ENCODE measurements around the gene SORCS2.

SORCS2 gene

DNA sequence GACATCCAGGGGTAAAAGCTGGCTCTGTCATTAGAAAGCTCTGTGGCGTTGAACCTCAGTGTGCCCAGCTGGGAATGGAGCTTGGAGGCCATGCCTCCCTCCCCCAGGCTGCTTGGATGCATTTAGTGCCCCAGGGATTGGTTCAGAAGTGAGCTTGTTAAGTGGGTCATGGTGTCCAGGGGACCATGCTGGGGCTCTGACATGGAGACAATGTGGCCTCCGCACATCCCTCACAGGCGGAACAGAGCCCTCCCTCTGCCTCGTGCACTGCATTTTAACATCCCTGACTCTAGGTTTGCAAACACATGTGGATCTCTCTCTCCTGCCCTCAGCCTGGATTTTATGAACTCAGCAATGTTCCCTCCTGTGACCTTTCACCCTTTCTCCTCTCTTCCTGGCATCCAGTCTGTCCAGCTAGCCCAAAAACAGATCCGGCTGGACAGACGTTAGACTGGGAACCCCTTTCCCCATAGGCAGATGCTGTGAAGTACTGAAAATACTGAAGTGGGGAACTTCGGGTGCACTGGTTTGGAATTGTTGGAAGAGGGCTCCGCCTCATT is 81.5 kb downstream of the SORCS2 start:
- DNase-seq: no peak

- DNase-seq: no peak
Measured at GRCh38 chr4:7275067-7275466, 82.7 kb downstream of the SORCS2 start.

- no peak for DNase-seq
Measured at GRCh38 chr4:7275490-7276154, 83.3 kb downstream of the SORCS2 start.

DNA sequence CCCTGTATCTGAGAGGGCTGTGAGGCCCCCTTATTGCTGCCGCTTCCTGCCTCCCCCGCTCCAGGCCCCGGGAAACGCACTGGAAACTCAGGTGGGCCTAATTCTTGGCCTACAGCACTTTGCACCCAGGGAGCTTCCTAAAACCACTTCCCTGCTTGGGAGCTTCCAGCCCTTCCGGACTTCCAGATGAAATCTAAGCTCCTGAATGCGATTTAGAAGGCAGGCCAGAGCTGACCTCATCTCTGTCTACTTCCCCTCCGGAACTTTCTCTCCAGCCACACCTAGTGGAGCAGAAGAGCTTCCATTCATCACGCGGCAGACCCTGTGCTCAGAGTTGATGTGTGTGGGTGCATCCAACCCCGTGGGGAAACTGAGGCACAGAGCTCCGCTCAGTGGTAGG is 84.2 kb downstream of the SORCS2 start:
- DNase-seq: no peak

DNA sequence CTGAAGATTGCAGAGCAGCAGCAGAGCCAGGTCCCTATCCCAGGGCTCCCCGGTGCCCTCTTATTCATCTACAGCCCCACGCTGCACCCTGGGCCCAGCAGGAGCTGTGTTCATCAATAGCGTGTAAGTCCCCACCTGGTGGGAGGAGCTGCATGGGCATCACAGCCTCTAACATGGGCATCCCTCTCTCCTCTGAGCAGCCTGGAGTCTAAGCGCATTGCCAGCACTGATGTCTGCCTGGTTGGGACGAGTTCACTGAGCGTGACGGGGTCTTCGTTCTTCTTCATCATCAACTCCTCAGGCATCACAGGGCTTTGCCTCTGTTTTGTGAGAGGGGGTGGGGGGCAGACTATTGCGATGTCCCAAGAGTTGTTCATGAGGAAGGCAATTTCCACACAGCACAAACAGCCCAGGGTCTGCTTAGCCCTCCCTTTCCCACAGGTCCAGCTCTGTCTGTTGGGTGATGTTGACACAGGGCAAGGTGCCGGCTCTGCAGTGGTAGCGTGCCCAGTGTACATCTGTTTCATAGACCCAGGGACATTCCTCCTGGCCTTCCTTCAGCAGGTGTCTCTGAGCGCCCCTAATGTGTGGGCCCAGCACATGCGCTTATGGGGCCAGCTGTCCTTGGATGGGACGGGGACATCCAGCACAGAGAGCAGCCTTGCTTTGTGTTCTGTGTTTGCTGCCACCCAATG is 85.9 kb downstream of the SORCS2 start:
- DNase-seq: no peak

DNA sequence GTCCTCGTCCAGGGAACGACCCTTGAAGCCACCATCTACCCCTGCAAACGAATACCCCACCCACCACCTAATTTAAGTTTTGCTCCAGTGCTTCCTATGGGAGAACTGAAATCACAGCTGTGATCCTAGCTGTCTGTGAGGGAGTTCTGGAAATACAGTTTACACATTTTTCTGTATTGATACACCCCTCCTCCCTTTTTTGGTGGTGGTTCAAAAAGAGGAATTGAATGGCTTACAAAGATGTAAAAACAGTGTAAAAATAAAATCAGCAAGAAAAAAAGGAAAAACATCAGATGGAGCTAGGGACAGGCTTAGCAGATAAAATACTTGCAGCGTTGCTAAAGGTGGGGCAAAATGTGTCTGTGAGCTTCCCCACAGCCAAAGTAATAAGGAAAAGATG is 86.6 kb downstream of the SORCS2 start:
- DNase-seq: no peak

DNA sequence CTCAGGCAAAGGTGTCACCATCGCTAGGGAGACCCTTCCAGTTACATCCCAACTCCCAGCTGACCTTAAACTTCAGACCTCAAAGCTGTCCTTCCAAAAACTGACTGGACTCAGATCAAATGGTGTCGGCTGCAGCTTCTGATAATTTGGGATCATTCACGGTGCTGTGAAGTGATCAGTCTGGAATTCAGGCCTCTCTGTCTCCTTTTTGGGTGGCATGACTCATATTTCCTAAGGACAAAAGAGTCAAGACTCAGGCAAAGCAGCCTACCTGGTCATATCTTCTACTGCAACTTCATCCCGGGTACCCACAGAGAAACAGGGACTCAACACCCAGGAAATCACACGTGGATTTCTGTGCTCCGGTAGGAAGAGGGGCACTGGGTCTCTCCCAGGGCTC is 87.6 kb downstream of the SORCS2 start:
- no peak for DNase-seq

DNA sequence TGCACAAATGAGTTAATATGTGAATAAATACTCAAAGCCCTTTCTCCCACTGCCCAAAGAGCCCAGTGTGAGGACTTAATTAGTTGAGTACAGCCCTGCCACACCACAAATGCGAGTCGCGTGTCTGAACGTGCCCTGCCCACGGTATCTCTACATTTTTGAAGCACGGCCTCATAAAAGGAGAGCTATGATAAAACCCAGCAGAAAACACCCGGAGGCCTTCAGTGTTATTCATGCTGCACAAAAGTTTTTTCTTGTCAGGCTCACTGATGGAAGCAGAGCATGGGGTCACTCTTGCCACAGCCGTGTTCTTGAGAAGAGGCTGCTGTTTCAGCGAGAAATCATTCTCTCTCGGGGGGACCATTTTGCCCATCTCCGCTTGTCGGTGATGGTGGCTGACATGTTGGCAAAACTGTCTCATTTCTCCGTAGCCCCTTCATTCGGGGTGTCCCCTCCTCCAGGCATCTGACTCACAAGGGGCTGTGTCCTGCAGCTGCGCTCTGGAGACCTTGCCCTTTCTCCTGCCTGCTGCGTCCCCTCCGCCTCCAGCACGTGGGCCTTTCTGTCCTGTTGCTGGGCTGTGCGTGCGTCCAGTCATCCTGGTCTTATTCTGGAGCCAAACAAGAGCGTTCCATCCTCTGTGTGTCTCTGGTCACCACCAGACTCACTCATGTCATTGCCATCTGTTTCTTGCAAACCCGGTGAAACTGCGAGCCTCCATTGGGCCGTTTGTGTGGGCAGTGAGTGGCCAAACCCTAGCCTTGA is 88.8 kb downstream of the SORCS2 start:
- DNase-seq: no peak

DNA sequence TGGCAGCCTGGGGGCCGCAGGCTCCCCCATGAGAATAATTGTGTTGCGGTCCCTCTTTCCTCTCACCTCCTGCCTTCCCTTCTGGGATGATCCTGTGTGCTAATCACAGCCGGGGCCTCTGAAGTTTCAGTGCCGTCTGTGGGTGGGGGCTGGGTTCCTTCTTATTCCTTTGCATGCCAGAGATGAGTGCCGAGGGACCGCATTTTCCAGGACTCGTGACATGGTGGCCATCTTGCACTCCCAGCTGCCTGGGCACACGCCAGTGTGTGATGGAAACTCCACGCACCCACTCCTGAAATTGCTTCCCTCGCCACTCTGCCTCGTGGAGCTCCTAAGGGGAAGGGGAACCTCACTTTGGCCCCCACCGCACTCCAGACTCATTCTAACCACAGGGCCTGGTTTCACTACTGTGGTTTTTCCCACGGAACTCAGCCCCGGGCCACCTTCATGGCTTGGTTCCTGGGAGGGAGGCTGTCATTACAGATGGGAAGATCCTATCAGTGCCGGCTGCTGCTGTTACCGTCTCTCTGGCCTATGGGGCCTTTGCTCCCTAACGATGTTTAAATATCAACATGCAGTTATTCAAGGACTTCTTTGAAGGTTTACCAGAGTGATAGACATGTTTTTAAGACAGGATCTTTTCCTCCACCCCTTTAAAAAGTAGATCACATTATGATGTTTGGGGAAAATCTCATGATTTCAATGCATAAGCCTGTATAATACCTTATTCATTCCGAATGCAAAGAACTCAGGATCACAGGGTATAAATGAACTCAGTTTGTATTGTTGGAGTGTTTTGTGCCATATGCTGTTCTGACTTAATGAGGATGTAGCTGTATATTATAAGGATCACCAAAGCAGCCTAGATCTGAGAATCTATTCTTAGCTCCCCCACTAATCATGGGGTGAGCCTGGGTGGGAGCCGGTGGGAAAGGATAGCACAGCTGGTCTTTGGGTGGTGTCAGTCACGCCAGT is 89.6 kb downstream of the SORCS2 start:
- no peak for DNase-seq

- DNase-seq: no peak
Measured at GRCh38 chr4:7282786-7283440, 90.6 kb downstream of the SORCS2 start.

DNA sequence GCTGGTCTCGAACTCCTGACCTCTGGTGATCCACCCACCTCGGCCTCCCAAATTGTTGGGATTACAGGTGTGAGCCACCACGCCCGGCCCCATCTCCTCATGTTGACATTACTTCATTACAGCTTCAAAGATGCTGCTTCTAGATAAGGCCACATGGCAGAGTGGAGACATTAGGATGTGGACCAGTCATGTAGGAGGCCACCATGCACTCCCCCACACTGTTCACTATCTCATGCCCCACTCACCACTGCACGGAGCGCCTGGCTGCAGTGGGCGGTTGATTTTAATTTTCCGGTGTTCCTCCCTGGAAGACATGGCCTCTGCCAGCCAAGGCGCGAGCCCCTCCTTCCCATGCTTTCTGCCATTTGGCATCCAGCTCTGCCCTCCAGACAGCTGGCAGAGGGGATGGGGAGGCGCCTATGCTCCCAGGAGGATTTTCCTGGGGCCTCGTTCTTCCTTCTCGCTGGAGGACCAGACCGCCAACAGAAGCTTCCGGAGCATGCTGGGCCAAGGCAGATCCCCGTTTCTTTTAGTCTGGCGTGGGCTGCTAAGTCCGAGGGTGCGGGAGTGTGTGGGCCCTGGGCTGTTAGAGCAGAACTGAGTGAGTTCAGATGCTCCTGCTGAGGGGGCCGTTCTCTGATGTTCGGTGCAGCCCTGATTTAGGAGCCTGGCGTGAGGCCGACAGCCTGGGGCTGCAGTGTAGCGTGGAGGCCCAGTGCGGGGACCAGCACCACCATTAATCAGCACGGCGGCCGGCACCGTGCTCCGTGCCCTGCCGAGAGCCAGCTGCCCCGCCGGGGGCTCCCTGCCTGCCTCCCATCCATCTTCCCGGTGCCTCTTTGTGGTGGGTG is 93.1 kb downstream of the SORCS2 start:
- no peak for DNase-seq

GRCh38 chr4:7286170-7286569 is 93.8 kb downstream of the SORCS2 start:
- DNase-seq: no peak

GRCh38 chr4:7286798-7287197 is 94.5 kb downstream of the SORCS2 start:
- no peak for DNase-seq

DNA sequence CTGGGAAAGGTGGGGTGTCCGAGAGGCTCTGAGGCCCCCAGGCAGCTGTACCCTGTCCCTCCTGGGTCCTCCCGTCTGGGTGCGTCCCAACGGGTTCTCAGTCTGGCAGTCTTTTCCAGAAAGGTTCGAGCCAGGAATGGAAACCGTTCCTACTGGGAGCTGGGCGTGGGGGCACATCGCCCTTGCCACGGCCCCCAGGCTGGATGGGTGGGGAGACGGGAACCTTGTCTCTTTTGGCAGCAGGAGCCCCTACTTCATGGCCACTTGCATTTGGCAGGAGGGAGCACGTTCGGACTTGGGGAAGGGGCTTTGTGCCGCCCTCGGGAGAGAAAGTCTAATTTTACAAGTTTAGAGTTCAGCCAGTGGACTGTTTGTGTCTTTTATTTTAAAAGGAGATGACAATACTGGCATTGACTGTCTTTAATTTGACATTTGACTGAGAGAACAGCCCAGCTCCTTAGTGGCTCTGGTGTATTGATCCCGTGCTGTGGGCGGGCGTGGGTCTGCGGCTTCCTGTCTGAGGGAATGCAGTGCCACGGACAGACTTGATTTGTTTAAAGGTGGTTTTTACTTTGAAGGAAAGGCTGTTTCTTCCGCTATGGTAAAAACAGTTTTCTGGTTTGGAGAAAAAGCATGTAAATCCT is 95.1 kb downstream of the SORCS2 start:
- no peak for DNase-seq

DNA sequence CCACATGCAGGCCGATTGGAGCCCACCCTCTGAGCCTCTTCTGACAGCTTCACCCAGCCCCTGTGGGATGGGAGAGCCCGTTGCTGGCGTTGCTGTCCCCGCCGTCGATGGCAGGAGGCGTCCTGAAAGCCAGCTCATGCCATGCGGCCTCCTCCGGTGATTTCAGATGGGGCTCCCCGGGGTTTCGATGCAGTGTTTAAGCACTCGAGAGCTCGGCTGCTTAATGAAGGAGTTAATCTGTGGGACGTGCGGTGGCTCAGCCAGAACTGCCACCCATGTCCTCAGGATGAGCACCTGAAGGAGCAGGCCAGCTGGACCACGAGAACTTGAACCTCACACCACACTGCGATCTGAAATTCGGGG is 95.6 kb downstream of the SORCS2 start:
- DNase-seq: no peak

GRCh38 chr4:7288751-7289523 is 96.6 kb downstream of the SORCS2 start:
- no peak for DNase-seq

DNA sequence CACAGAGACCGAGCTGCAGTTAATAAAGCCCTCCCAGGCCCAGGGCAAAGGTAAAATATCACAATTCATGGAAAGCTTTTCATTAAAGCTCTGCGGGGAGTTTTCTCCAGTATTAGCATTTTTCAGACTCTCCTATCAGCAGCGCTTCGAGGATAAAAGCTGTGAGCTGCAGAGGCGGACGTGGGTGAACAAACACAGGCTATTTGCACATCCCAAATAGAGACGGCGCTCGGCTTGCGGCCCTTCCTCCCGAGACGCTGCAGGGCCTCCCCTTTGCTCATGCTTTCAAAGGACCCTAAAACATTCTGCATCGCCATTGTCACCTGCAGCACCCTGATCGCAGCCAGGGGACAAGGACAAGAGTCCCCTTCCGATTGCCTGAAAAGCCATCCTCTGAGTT is 97.3 kb downstream of the SORCS2 start:
- no peak for DNase-seq

- DNase-seq: no peak
Measured at GRCh38 chr4:7291372-7292114, 99.2 kb downstream of the SORCS2 start.

DNA sequence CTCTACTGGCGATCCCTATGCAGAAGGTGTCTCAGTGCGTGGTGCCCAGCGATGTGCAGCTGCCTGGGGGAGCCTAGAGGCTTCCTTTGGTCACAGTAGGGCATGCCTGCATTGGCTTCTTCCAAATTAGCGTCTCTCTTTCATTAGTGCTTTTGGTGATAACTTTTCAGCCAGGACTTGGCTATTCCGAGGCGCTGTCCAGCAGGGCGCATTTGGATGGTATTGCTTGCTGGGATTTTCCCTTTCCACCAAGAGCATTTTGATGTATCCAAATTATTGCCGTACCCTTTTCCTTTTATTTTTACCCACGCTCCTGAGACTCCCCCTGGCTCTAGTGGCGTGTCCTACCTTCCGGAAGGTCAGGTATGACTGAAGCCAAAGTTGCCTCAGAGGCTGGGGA is 101.4 kb downstream of the SORCS2 start:
- no peak for DNase-seq
